Measurements from ENCODE around the gene ATP1A2.

DNA sequence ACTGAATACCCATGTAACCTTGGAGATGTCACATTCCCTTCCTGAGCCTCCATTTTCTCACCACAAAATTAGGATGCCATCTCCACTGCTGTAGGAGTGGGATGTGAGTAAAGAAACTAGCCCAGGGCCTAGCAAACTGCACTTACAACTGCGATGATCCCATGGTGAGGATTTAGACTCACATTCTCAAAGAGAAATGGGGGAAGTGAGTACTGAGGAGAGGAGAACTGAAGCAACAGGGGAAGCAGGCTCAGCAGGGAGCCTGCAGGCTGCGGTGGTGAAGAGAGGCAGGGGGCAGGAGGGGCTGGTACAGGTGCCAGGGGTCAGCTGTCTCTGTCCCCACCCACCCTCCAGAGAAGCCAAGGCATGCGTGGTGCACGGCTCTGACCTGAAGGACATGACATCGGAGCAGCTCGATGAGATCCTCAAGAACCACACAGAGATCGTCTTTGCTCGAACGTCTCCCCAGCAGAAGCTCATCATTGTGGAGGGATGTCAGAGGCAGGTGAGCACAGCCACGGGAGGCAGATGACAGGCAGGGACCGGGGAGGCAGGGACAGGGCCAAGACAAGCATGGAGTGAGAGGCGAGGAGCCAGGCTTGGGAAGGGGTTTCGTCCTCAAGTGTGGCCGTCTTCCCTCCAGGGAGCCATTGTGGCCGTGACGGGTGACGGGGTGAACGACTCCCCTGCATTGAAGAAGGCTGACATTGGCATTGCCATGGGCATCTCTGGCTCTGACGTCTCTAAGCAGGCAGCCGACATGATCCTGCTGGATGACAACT is 19.4 kb downstream of the ATP1A2 start:
- TF ChIP-seq CTCF (IDR thresholded peaks at IDR 0.05) (no peak), POLR2A (IDR thresholded peaks at IDR 0.05) (no peak)
